Measurements from ENCODE around the gene C1QTNF7. TPM values are rescaled to one million over a fixed set of nuclear protein-coding genes. Genes with fewer than 3 reads are reported as not detected.
A peak's percentile ranks its signal among the peaks of the same experiment; 100 is the strongest.

The C1QTNF7 gene
- total and polyA plus RNA-seq, 2 of the 13 experiments (the other 11 are each of a cell fraction or from before 2014, with no cell fraction given), result not detected

DNA sequence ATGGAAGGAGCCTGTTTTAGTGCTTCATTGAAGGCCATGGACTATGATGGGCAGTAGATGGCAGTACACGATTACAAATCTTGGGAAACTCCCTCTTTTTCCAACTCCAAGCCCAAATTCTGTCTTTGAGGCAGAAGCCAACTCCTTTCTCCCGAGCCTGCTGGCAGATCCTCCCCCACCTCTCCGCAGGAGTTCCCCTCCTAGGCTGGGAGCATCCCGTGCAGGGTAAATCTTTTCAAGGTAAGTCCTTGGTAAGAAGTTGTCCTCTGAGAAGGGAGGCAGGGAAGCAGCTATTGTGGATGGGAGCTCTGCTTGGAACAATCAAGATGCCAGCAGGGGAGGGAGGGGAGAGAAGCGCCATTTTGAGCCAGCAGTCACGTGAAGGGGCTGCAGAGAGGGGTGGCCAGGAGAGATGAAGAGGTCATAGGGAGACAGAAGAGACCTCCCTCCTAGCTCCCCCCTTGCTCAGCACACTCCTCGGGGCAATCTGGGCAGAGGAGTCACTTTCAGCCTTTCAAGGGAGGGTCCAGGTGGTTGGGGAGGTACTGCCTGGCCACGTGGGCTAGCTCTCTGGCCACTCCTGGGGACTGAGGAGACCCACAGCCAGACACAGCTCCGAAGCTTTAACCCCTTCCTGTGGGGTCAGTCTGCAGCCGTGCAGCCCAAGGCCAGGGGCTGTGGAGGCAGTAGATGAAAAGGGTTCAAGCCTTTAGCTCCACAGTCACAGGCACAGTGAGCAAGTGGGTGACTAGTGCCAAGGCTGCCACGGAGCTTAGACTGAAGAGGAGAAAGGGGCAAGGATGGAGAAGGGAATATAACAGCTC lies 51.5 kb downstream of the C1QTNF7 start (continued):
- TF ChIP-seq, protein P1, sequence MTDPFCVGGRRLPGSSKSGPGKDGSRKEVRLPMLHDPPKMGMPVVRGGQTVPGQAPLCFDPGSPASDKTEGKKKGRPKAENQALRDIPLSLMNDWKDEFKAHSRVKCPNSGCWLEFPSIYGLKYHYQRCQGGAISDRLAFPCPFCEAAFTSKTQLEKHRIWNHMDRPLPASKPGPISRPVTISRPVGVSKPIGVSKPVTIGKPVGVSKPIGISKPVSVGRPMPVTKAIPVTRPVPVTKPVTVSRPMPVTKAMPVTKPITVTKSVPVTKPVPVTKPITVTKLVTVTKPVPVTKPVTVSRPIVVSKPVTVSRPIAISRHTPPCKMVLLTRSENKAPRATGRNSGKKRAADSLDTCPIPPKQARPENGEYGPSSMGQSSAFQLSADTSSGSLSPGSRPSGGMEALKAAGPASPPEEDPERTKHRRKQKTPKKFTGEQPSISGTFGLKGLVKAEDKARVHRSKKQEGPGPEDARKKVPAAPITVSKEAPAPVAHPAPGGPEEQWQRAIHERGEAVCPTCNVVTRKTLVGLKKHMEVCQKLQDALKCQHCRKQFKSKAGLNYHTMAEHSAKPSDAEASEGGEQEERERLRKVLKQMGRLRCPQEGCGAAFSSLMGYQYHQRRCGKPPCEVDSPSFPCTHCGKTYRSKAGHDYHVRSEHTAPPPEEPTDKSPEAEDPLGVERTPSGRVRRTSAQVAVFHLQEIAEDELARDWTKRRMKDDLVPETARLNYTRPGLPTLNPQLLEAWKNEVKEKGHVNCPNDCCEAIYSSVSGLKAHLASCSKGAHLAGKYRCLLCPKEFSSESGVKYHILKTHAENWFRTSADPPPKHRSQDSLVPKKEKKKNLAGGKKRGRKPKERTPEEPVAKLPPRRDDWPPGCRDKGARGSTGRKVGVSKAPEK (CRISPR knock-in tag; IDR thresholded peaks at IDR 0.05; ENCODE audit: borderline replicate concordance), result no peak
- TF ChIP-seq ZBTB38 (CRISPR knock-in tag; IDR thresholded peaks at IDR 0.05) (no peak), SMYD3 (CRISPR knock-in tag; IDR thresholded peaks at IDR 0.05) (no peak), KDM5B (CRISPR knock-in tag; IDR thresholded peaks at IDR 0.05; ENCODE audit: borderline replicate concordance) (peak; percentile 52; the same call in 1 of the 2 replicates), HNRNPUL1 (IDR thresholded peaks at IDR 0.05; ENCODE audit: low read depth, low read length) (no peak), ZNF841 (CRISPR knock-in tag; IDR thresholded peaks at IDR 0.05; ENCODE audit: borderline replicate concordance) (no peak), MTF2 (CRISPR knock-in tag; IDR thresholded peaks at IDR 0.05; ENCODE audit: borderline replicate concordance) (no peak), PCBP2 (optimal IDR thresholded peaks at IDR 0.05; ENCODE audit: low read depth, low read length, poor library complexity, severe bottlenecking) (no peak), SOX13 (IDR thresholded peaks at IDR 0.05) (no peak), SOX13 (CRISPR knock-in tag; conservative IDR thresholded peaks at IDR 0.05 in 1 of 2, IDR thresholded peaks at IDR 0.05 in 1 of 2) (no peak)
- TF ChIP-seq, protein P2, sequence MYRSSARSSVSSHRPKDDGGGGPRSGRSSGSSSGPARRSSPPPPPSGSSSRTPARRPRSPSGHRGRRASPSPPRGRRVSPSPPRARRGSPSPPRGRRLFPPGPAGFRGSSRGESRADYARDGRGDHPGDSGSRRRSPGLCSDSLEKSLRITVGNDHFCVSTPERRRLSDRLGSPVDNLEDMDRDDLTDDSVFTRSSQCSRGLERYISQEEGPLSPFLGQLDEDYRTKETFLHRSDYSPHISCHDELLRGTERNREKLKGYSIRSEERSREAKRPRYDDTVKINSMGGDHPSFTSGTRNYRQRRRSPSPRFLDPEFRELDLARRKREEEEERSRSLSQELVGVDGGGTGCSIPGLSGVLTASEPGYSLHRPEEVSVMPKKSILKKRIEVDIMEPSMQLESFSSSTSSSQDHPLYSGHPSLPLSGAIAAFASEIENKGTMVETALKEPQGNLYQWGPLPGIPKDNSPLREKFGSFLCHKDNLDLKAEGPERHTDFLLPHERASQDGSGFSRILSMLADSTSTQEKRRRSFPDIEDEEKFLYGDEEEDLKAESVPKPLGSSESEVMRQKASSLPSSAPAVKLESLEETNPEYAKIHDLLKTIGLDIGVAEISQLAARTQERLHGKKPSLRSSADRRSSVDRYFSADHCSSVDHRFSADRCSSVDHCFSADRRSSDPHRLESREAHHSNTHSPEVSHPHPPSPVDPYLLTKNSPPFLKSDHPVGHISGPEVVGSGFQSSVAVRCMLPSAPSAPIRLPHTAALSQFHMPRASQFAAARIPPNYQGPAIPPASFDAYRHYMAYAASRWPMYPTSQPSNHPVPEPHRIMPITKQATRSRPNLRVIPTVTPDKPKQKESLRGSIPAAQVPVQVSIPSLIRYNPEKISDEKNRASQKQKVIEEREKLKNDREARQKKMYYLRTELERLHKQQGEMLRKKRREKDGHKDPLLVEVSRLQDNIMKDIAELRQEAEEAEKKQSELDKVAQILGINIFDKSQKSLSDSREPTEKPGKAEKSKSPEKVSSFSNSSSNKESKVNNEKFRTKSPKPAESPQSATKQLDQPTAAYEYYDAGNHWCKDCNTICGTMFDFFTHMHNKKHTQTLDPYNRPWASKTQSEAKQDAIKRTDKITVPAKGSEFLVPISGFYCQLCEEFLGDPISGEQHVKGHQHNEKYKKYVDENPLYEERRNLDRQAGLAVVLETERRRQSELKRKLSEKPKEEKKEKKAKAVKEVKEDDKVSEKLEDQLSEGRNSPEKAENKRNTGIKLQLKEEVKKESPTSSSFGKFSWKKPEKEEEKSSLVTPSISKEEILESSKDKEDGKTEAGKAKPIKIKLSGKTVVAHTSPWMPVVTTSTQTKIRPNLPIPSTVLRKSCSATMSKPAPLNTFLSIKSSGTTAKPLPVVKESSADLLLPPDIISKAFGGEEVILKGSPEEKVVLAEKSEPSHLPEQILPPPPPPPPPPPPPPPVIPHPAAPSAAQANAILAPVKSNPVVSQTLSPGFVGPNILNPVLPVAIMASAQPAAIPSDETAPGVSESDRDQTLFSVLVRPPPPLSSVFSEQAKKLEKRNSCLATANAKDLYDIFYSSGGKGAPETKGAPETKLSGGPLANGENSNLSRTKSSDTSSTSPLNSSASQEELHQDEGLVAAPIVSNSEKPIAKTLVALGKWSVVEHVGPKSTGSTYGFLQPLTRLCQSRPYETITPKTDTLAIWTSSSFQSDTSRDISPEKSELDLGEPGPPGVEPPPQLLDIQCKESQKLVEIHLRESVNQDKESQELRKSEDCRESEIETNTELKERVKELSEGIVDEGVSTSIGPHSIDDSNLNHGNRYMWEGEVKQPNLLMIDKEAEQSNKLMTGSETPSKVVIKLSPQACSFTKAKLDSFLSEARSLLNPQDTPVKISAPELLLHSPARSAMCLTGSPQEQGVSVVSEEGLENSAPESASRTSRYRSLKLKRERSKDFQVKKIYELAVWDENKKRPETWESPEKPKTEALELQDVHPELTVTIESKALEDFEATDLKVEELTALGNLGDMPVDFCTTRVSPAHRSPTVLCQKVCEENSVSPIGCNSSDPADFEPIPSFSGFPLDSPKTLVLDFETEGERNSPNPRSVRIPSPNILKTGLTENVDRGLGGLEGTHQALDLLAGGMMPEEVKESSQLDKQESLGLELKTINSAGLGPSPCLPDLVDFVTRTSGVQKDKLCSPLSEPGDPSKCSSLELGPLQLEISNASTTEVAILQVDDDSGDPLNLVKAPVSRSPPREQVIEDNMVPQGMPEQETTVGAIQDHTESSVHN (CRISPR knock-in tag; IDR thresholded peaks at IDR 0.05), result no peak
- TF ChIP-seq, protein P3, sequence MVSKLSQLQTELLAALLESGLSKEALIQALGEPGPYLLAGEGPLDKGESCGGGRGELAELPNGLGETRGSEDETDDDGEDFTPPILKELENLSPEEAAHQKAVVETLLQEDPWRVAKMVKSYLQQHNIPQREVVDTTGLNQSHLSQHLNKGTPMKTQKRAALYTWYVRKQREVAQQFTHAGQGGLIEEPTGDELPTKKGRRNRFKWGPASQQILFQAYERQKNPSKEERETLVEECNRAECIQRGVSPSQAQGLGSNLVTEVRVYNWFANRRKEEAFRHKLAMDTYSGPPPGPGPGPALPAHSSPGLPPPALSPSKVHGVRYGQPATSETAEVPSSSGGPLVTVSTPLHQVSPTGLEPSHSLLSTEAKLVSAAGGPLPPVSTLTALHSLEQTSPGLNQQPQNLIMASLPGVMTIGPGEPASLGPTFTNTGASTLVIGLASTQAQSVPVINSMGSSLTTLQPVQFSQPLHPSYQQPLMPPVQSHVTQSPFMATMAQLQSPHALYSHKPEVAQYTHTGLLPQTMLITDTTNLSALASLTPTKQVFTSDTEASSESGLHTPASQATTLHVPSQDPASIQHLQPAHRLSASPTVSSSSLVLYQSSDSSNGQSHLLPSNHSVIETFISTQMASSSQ (IDR thresholded peaks at IDR 0.05; ENCODE audit: low read depth), result no peak
- TF ChIP-seq, protein P3 (CRISPR knock-in tag; IDR thresholded peaks at IDR 0.05; ENCODE audit: borderline replicate concordance), result no peak
